Measurements from ENCODE around the gene MYO5B.
"Not testable (repeated sequence)": the region's sequence is repeated elsewhere in the genome, so short reads cannot be mapped to it uniquely, and the experiment has no call there.

GRCh38 chr18:50241768-50242167 lies 46.8 kb upstream of the MYO5B start:
- TF ChIP-seq CTCF, EZH2phosphoT487 (IDR thresholded peaks at IDR 0.05; ENCODE audit: low read length): not testable (repeated sequence)
